Measurements from ENCODE around the gene ZFYVE28.

Gene ZFYVE28

DNA sequence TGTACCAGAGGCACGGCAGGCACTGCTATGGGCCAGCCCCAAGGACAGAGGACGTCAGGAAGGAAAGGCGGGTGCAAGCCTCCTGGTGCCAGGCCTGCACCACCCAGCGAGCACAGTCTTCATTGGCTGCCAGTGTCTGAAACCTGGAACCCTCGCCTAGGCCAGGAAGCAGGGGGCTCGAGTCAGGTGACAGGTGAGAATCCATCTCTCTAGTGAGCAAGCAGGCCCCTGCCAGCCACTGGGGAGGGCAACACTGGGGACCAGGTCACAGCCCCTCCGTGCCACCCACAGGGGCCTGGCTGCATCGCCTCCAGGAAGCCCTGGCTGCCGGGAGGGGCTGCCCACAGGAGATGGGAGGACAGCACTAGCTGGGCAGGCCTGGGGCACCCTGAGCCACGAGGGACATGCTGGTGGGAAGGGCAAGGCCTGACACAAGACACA lies 169.6 kb downstream of the ZFYVE28 start:
- H3K9ac ChIP-seq (ENCODE audit: low read depth, low read length): no peak overlapping the region
- H3K36me3 ChIP-seq (ENCODE audit: control insufficient read depth, insufficient read depth, low read length): 0 out of 2 replicates have a peak, but pooled peaks cover 9% of the 10 kb centered on the region
- H3K4me1 ChIP-seq (ENCODE audit: control insufficient read depth, insufficient read depth, low read length): no peaks in the 10 kb centered on the region
- H3K4me3 ChIP-seq (ENCODE audit: low read depth, low read length): no peak overlapping the region
- H3K27me3 ChIP-seq (ENCODE audit: control insufficient read depth, insufficient read depth, low read length): peaks cover under 1% of the 10 kb centered on the region; the same call in 1 of the 2 replicates
- no peak overlapping the region for H3K27ac ChIP-seq (ENCODE audit: low read depth, low read length)
- 0 out of 2 replicates have a peak, but pooled peaks cover 5% of the 10 kb centered on the region for H3K9me3 ChIP-seq (ENCODE audit: control insufficient read depth, insufficient read depth, low read length)

DNA sequence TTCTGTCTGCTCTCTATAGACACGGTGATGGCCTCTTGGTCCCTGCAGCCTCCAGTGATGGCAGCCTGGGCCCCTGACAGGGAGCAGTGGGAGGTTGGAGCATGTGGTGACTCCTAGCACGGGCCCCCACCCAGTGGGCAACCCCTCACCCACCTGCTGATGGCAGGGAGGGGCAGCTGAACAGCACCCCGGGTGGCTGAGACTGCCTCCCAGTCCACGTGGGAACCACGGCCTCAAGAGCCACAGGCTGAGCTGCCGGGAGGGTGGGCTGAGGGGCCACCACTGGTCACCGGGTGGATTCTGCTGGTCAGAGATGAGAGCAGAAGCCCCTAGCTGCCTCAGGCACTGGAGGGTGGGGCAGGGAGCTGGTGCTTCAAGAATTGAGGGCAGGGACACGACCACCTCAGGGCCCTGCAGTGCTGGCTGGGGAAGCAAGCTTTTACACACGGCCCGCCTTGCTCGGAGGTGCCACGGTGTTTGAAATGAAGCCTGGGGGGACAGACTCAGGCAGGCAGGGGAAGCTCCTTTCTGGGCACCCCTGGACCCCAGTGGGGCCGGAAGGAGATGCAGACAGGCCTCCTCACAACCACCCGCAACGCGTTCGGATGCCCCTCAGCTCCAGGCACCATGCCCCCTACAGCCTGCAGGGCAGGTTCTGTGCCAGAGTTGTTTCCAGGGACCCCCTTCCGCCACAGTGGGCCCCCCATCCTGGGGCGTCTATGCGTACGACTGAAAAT lies 170.2 kb downstream of the ZFYVE28 start:
- Histone ChIP-seq H3K4me1 (ENCODE audit: control insufficient read depth, insufficient read depth, low read length) (no peaks in the 10 kb centered on the region), H3K9me3 (ENCODE audit: control insufficient read depth, insufficient read depth, low read length) (0 out of 2 replicates have a peak, but pooled peaks cover 5% of the 10 kb centered on the region), H3K27me3 (ENCODE audit: control insufficient read depth, insufficient read depth, low read length) (peaks cover 3% of the 10 kb centered on the region; the same call in 1 of the 2 replicates), H3K27ac (ENCODE audit: low read depth, low read length) (no peak overlapping the region), H3K4me3 (ENCODE audit: low read depth, low read length) (no peak overlapping the region), H3K36me3 (ENCODE audit: control insufficient read depth, insufficient read depth, low read length) (0 out of 2 replicates have a peak, but pooled peaks cover 9% of the 10 kb centered on the region), H3K9ac (ENCODE audit: low read depth, low read length) (no peak overlapping the region)

- H3K9me3 ChIP-seq (ENCODE audit: control insufficient read depth, insufficient read depth, low read length): 0 out of 2 replicates have a peak, but pooled peaks cover 5% of the 10 kb centered on the region
- no peak overlapping the region for H3K27ac ChIP-seq (ENCODE audit: low read depth, low read length)
- H3K4me1 ChIP-seq (ENCODE audit: control insufficient read depth, insufficient read depth, low read length): no peaks in the 10 kb centered on the region
- peaks cover 3% of the 10 kb centered on the region; the same call in 1 of the 2 replicates for H3K27me3 ChIP-seq (ENCODE audit: control insufficient read depth, insufficient read depth, low read length)
- H3K36me3 ChIP-seq (ENCODE audit: control insufficient read depth, insufficient read depth, low read length): 0 out of 2 replicates have a peak, but pooled peaks cover 9% of the 10 kb centered on the region
- no peak overlapping the region for H3K9ac ChIP-seq (ENCODE audit: low read depth, low read length)
- no peak overlapping the region for H3K4me3 ChIP-seq (ENCODE audit: low read depth, low read length)
These were observed 171.1 kb downstream of the ZFYVE28 start for GRCh38 chr4:2247128-2248043.

GRCh38 chr4:2246384-2247127 lies 171.9 kb downstream of the ZFYVE28 start:
- 0 out of 2 replicates have a peak, but pooled peaks cover 5% of the 10 kb centered on the region for H3K9me3 ChIP-seq (ENCODE audit: control insufficient read depth, insufficient read depth, low read length)
- 0 out of 2 replicates have a peak, but pooled peaks cover 9% of the 10 kb centered on the region for H3K36me3 ChIP-seq (ENCODE audit: control insufficient read depth, insufficient read depth, low read length)
- no peak overlapping the region for H3K9ac ChIP-seq (ENCODE audit: low read depth, low read length)
- H3K27ac ChIP-seq (ENCODE audit: low read depth, low read length): no peak overlapping the region
- H3K4me3 ChIP-seq (ENCODE audit: low read depth, low read length): no peak overlapping the region
- no peaks in the 10 kb centered on the region for H3K4me1 ChIP-seq (ENCODE audit: control insufficient read depth, insufficient read depth, low read length)
- peaks cover 3% of the 10 kb centered on the region; the same call in 1 of the 2 replicates for H3K27me3 ChIP-seq (ENCODE audit: control insufficient read depth, insufficient read depth, low read length)

- H3K4me3 ChIP-seq (ENCODE audit: low read depth, low read length): no peak overlapping the region
- H3K27me3 ChIP-seq (ENCODE audit: control insufficient read depth, insufficient read depth, low read length): peaks cover 3% of the 10 kb centered on the region; the same call in 1 of the 2 replicates
- 0 out of 2 replicates have a peak, but pooled peaks cover 9% of the 10 kb centered on the region for H3K36me3 ChIP-seq (ENCODE audit: control insufficient read depth, insufficient read depth, low read length)
- H3K4me1 ChIP-seq (ENCODE audit: control insufficient read depth, insufficient read depth, low read length): peaks cover 2% of the 10 kb centered on the region; the same call in 1 of the 2 replicates
- H3K9me3 ChIP-seq (ENCODE audit: control insufficient read depth, insufficient read depth, low read length): 0 out of 2 replicates have a peak, but pooled peaks cover 5% of the 10 kb centered on the region
- H3K27ac ChIP-seq (ENCODE audit: low read depth, low read length): no peak overlapping the region
- no peak overlapping the region for H3K9ac ChIP-seq (ENCODE audit: low read depth, low read length)
These were observed 172.6 kb downstream of the ZFYVE28 start for GRCh38 chr4:2245787-2246275.

DNA sequence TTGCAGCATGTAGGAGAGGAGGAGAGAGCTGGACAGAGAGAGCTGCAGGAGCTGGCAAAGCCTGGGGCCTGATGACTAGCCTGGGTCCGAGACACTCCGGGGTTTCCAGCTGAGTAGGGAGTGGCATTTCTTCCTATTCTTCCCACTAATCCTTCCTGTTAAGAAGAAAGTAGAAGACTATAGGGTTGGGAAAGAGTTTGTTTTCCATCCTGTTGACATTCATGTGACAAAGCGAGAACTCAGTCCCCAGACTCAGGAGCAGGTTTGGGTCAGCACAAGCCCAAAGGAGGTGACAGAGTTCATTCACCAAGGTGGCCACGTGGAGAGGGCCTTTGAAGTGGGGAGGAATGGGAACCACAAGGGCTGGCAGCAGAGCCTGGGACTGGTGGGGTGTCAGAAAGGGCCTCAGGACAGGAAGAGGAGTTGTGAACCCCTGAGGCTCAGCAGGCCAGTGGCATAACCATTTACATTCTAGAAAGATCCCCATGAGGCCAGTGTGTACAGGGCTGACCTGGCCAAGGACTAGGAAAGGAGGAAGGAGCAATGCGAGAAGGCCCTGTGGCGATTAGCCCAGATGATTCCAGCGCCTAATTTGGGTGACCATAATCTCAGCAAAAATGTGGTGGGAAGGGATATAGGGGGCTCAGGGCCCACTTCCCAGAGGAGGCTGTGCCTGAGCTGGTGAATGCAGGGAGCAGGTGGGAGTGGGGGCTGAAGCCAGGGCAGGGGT lies 173.2 kb downstream of the ZFYVE28 start:
- no peak overlapping the region for H3K4me3 ChIP-seq (ENCODE audit: low read depth, low read length)
- 0 out of 2 replicates have a peak, but pooled peaks cover 5% of the 10 kb centered on the region for H3K36me3 ChIP-seq (ENCODE audit: control insufficient read depth, insufficient read depth, low read length)
- H3K9me3 ChIP-seq (ENCODE audit: control insufficient read depth, insufficient read depth, low read length): 0 out of 2 replicates have a peak, but pooled peaks cover 5% of the 10 kb centered on the region
- peaks cover 8% of the 10 kb centered on the region; the same call in 1 of the 2 replicates for H3K4me1 ChIP-seq (ENCODE audit: control insufficient read depth, insufficient read depth, low read length)
- no peak overlapping the region for H3K9ac ChIP-seq (ENCODE audit: low read depth, low read length)
- H3K27me3 ChIP-seq (ENCODE audit: control insufficient read depth, insufficient read depth, low read length): peaks cover 3% of the 10 kb centered on the region; the same call in 1 of the 2 replicates
- no peak overlapping the region for H3K27ac ChIP-seq (ENCODE audit: low read depth, low read length)

DNA sequence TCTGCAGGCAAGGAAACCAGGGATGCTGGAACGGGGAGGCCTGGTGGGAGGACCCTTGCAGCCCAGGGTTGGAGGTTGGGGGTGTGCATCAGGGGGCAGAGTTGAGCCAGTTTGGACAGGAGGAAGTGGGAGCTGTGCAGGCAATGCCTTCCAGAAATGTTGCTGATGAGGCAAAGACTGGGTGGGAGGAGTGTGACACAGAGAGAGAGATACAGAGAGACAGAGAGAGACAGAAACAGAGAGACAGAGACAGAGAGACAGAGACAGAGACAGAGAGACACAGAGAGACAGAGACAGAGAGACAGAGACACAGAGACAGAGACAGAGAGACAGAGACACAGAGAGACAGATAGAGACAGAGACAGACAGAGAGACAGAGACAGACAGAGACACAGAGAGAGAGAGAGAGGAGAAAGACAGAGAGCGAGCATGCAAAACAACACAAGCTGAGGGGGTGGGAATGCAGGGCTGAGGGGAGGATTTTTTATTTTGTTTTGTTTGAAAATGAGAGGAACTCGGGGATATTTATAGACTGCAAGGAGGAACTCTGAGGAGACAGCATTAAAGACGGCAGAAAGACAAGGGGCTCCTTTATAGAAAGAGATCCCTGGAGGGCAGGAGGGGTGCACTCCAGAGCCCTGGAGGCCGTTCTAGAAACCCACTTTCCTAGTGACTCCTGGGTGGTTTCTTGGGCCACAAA lies 174.6 kb downstream of the ZFYVE28 start:
- Histone ChIP-seq H3K9me3 (ENCODE audit: control insufficient read depth, insufficient read depth, low read length) (0 out of 2 replicates have a peak, but pooled peaks cover 5% of the 10 kb centered on the region), H3K9ac (ENCODE audit: low read depth, low read length) (no peak overlapping the region), H3K27me3 (ENCODE audit: control insufficient read depth, insufficient read depth, low read length) (peaks cover 3% of the 10 kb centered on the region; the same call in 1 of the 2 replicates), H3K4me1 (ENCODE audit: control insufficient read depth, insufficient read depth, low read length) (peaks cover 10% of the 10 kb centered on the region; the same call in 1 of the 2 replicates), H3K36me3 (ENCODE audit: control insufficient read depth, insufficient read depth, low read length) (peaks cover 3% of the 10 kb centered on the region), H3K27ac (ENCODE audit: low read depth, low read length) (no peak overlapping the region), H3K4me3 (ENCODE audit: low read depth, low read length) (no peak overlapping the region)

DNA sequence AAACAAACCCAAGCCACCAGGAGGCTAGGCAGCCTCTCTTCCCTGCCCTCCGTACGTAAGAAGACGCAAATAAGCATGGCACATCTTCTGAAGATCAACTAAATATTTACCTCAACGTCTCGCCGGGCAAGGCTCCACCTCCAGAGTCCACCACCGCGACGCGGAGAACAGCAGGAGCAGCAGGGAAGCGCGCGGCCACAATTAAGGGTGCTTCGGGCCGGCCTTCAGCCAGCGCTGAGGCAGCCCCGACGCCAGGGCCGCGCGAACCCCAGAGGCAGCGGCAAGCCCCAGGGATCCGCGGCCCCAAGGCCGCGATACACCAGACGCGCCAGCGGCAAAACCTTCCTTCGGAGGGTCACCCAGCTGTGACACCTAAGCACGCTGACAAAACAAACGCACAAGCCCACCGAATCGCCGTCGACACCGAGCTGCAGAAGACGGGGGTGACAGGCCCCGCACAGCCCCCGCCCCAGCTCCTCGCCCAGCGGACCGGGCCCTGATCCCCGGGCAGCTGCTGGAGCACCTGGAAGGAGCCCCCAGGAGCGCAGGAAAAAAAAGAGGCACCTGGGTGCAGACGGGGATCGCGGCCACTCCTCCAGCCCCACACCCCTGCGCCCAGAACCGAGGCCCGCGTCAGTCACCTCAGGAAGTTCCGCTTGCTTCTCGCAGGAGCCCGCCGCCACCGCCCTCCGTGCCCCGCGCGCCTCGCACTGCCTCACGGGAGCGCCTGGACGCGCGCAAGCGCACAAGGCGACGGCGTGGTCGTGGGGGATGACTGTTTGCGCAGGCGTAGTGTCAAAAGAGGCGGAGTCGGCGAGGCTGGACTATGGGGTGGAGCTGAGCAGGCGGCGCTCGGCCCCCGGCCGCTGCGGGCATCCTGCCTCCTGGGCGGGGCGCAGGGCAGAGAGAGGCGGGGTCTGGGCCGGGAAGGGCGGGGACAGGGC lies 176.8 kb downstream of the ZFYVE28 start, which contains the start of the genes HAUS3 and POLN:
TSS of gene HAUS3 (minus strand) at position 712 of the 944 bp plus-strand sequence. CDS start 1,175 bp downstream, outside the sequence.
TSS of gene POLN (minus strand) at position 712 of the 944 bp plus-strand sequence. CDS start 12,890 bp downstream, outside the sequence.
- Histone ChIP-seq H3K27me3 (ENCODE audit: control insufficient read depth, insufficient read depth, low read length) (peaks cover 3% of the 10 kb centered on the region; the same call in 1 of the 2 replicates), H3K4me1 (ENCODE audit: control insufficient read depth, insufficient read depth, low read length) (peaks cover 10% of the 10 kb centered on the region; the same call in 1 of the 2 replicates), H3K9me3 (ENCODE audit: control insufficient read depth, insufficient read depth, low read length) (0 out of 2 replicates have a peak, but pooled peaks cover 5% of the 10 kb centered on the region), H3K36me3 (ENCODE audit: control insufficient read depth, insufficient read depth, low read length) (peaks cover 15% of the 10 kb centered on the region), H3K9ac (ENCODE audit: low read depth, low read length) (0 out of 2 replicates have a peak within 1 kb of the TSS, but pooled peaks have one; percentile 23), H3K27ac (ENCODE audit: low read depth, low read length) (peak within 1 kb of the TSS; percentile 46), H3K4me3 (ENCODE audit: low read depth, low read length) (peak within 1 kb of the TSS; percentile 78)
